ENCODE results near the gene HEATR9.

The HEATR9 gene

GRCh38 chr17:35879773-35880654 is 11.3 kb upstream of the HEATR9 start, which contains the start of gene CCL5:
CCL5 (minus strand) TSS chr17:35880360.
- Histone ChIP-seq H3K36me3 (no peaks in the 10 kb centered on the region), H3K4me3 (ENCODE audit: low read depth, low read length) (no peak within 1 kb of the TSS), H3K9me3 (ENCODE audit: severe bottlenecking) (no peaks in the 10 kb centered on the region), H3K27me3 (ENCODE audit: insufficient read depth, low read depth, severe bottlenecking) (no peaks in the 10 kb centered on the region), H3K27ac (no peak within 1 kb of the TSS)
- no peak for TF ChIP-seq CTCF (IDR thresholded peaks at IDR 0.05; ENCODE audit: low read depth, low read length)
- DNase-seq, result no peak

DNA sequence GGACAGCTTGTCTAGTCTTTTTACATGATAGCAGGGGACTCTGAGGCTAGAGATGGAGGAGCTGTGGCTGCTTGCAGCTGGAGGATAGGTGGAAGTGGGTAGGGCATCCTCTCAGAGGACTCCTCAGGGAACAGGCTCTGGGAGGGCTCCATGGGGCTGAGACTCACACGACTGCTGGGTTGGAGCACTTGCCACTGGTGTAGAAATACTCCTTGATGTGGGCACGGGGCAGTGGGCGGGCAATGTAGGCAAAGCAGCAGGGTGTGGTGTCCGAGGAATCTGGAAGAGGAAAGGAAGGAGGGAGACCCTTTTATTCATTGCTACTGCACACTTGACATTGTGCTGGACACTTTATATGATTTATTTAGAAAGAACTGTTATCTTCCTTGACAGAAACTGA is 9.7 kb upstream of the HEATR9 start:
- Histone ChIP-seq H3K4me3 (ENCODE audit: low read depth, low read length) (no peak overlapping the region), H3K36me3 (no peaks in the 10 kb centered on the region), H3K27me3 (ENCODE audit: insufficient read depth, low read depth, severe bottlenecking) (no peaks in the 10 kb centered on the region), H3K9me3 (ENCODE audit: severe bottlenecking) (no peaks in the 10 kb centered on the region), H3K27ac (no peak overlapping the region)
- no peak for DNase-seq
- no peak for TF ChIP-seq CTCF (IDR thresholded peaks at IDR 0.05; ENCODE audit: low read depth, low read length)

DNA sequence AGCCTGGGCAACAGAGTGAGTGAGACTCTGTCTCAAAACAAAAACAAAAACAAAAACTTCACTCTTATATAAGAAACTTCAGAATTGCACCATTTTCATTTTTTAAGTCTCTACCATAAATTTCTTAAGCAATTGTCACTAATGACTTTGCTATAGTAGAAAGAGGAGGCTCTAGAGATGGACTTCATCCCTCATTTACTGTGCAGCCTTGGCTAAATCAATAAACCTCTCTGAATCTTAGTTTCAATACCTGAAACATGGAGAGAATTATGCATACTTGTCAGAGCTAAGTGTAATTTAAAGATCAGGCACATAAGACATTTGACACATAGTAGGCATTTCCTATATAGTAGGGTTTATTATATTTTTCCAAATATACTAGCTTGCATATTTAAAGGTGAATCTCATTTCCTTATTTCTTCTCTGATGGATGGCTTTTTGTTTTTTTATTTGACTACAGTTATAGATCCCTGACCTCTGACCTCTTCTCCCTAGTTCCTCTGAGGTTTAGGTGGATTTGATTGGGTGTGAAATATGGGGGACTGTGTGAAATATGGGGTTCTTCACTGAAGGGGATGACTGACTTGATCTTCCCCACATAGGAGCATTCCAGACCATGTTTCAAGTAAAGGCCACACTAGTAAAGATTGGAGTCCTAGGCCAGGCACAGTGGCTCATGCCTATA is 8.8 kb upstream of the HEATR9 start:
- Histone ChIP-seq H3K27ac (no peak overlapping the region), H3K27me3 (ENCODE audit: insufficient read depth, low read depth, severe bottlenecking) (no peaks in the 10 kb centered on the region), H3K36me3 (no peaks in the 10 kb centered on the region), H3K9me3 (ENCODE audit: severe bottlenecking) (no peaks in the 10 kb centered on the region), H3K4me3 (ENCODE audit: low read depth, low read length) (no peak overlapping the region)
- no peak for DNase-seq
- TF ChIP-seq CTCF (IDR thresholded peaks at IDR 0.05; ENCODE audit: low read depth, low read length), result no peak

DNA sequence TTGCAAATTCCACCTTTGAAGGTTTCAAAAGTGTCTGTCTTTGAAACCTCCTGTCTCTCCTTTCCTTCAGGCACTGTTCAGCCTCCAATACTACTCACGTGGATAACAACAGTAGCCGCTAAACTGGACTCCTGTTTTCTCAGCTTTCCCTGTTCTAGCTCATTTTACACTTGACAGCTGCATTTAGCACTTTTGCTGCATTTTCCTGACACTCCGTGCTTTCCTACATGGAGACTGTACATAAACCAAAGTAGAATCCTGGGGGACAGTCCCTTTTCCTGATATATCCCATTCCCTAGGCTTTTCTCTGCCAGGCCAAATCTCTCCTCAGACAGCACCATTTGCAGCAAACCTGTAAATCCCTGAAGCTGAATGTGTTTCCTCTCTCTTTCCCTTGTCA is 7.8 kb upstream of the HEATR9 start:
- DNase-seq, result no peak
- Histone ChIP-seq H3K27me3 (ENCODE audit: insufficient read depth, low read depth, severe bottlenecking) (no peaks in the 10 kb centered on the region), H3K36me3 (no peaks in the 10 kb centered on the region), H3K27ac (no peak overlapping the region), H3K9me3 (ENCODE audit: severe bottlenecking) (no peaks in the 10 kb centered on the region), H3K4me3 (ENCODE audit: low read depth, low read length) (no peak overlapping the region)
- no peak for TF ChIP-seq CTCF (IDR thresholded peaks at IDR 0.05; ENCODE audit: low read depth, low read length)

DNA sequence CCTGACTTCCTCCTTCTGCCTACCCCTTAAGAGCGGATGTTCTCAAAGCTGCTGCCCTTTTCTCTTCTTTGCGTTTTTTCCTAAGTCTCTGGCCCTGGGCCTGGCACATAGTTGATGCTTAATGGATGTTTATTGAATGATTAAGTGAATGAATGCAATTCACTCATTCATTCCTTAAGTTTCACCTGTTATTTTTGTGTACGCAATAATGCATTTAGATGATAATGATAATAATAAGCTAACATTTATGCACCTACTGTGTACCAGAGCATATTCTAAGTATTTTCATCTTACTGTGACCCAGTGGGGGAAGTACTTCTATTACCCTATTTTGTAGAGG is 7.1 kb upstream of the HEATR9 start:
- Histone ChIP-seq H3K36me3 (no peaks in the 10 kb centered on the region), H3K4me3 (ENCODE audit: low read depth, low read length) (no peak overlapping the region), H3K27ac (no peak overlapping the region), H3K27me3 (ENCODE audit: insufficient read depth, low read depth, severe bottlenecking) (no peaks in the 10 kb centered on the region), H3K9me3 (ENCODE audit: severe bottlenecking) (no peaks in the 10 kb centered on the region)
- TF ChIP-seq CTCF (IDR thresholded peaks at IDR 0.05; ENCODE audit: low read depth, low read length), result no peak
- DNase-seq, result no peak

Data from WERI-Rb-1 (cell line).